GM23248 (cell line): ENCODE results near the gene RYR3. TPM values are rescaled to one million over a fixed set of nuclear protein-coding genes. Genes with fewer than 3 reads are reported as not detected.

Source experiments
- DNase-seq: peaks from one replicate; pipeline ENCODE4 v3.0.0-alpha.2; 2015
- H2AFZ ChIP-seq: fragments of 200-600 bp; sonication (generic); 2 replicates; pipeline ENCODE4 v1.6.1; 2016; ENCODE audit warnings: antibody characterized with exemption
- H3F3A ChIP-seq: fragments of 200-600 bp; sonication (generic); 2 replicates; pipeline ENCODE4 v1.6.1; 2016; ENCODE audit warnings: mild to moderate bottlenecking, antibody characterized with exemption, mixed run types; ENCODE audit not compliant: insufficient read depth
- H3K27ac ChIP-seq: fragments of 200-600 bp; sonication (generic); 2 replicates; pipeline ENCODE4 v1.5.1; 2016; ENCODE audit warnings: mild to moderate bottlenecking
- H3K27me3 ChIP-seq: fragments of 200-600 bp; sonication (generic); replicated peaks from 2 replicates; pipeline ENCODE4 v1.6.1; 2016; ENCODE audit warnings: mild to moderate bottlenecking; ENCODE audit not compliant: insufficient read depth
- H3K36me3 ChIP-seq: fragments of 200-600 bp; sonication (generic); 2 replicates; pipeline ENCODE4 v1.6.1; 2016; ENCODE audit warnings: low read depth, mild to moderate bottlenecking
- H3K4me1 ChIP-seq: fragments of 200-600 bp; sonication (generic); 2 replicates; pipeline ENCODE4 v1.6.1; 2016; ENCODE audit warnings: mild to moderate bottlenecking; ENCODE audit not compliant: insufficient read depth
- H3K4me2 ChIP-seq: fragments of 200-600 bp; sonication (generic); one replicate; pipeline ENCODE4 v1.6.1; 2016; ENCODE audit warnings: mild to moderate bottlenecking; ENCODE audit not compliant: unreplicated experiment
- H3K4me3 ChIP-seq: fragments of 200-600 bp; sonication (generic); 2 replicates; pipeline ENCODE4 v1.5.1; 2016; ENCODE audit warnings: mild to moderate bottlenecking
- H3K79me2 ChIP-seq: fragments of 200-600 bp; sonication (generic); 2 replicates; pipeline ENCODE4 v1.6.1; 2016; ENCODE audit warnings: mild to moderate bottlenecking; ENCODE audit not compliant: insufficient read depth
- H3K9ac ChIP-seq: fragments of 200-600 bp; sonication (generic); 2 replicates; pipeline ENCODE4 v1.6.1; 2016; ENCODE audit warnings: mild to moderate bottlenecking
- H3K9me2 ChIP-seq: fragments of 200-600 bp; sonication (generic); 2 replicates; pipeline ENCODE4 v1.6.1; 2016; ENCODE audit warnings: mixed run types, mild to moderate bottlenecking, moderate library complexity; ENCODE audit not compliant: insufficient read depth
- H3K9me3 ChIP-seq: fragments of 200-600 bp; sonication (generic); one replicate; pipeline ENCODE4 v1.6.1; 2017; ENCODE audit warnings: low read depth
- H4K20me1 ChIP-seq: fragments of 200-600 bp; sonication (generic); 2 replicates; pipeline ENCODE4 v1.6.0; 2016; ENCODE audit not compliant: insufficient read depth
- EZH2 ChIP-seq: fragments of 200-600 bp; sonication (generic); IDR thresholded peaks from 2 replicates; pipeline ENCODE4 v1.6.1; 2018; ENCODE audit warnings: antibody characterized with exemption, mild to moderate bottlenecking; ENCODE audit not compliant: insufficient read depth, poor library complexity, severe bottlenecking
- EZH2phosphoT487 ChIP-seq: fragments of 200-600 bp; sonication (generic); IDR thresholded peaks from 2 replicates; pipeline ENCODE4 v1.6.1; 2018; ENCODE audit warnings: antibody characterized with exemption, moderate library complexity, mild to moderate bottlenecking, low read depth; ENCODE audit not compliant: insufficient read depth
- WGBS, 2 experiments: methylation state at CpG; one replicate each; pipeline ENCODE4 v1.1.6; 2015 to 2017; ENCODE audit warnings: low lambda C conversion rate in 2 of 2, low coverage in 1 of 2; ENCODE audit errors: missing lambda C conversion rate in 2 of 2; 5-methylcytosine and 5-hydroxymethylcytosine counted together
- in situ Hi-C: fragments of 300-500 bp; cut with MboI; formaldehyde crosslinking; loops from 2 replicates; pipeline ENCODE4 v1.15.0; 2020
- polyA plus RNA-seq: library from polyadenylated mRNA; unstranded; fragments of >200 nt; fragmentation: Nextera tagmentation; extraction: Ambion mirVana; gene quantifications from 2 replicates; pipeline ENCODE4 v1.2.1, GENCODE V29; 2016
- total RNA-seq: library from RNA; depleted of rRNA; stranded (reverse); fragments of >200 nt; shearing (Covaris generic); gene quantifications from 2 replicates; pipeline ENCODE4 v1.2.3, GENCODE V29; 2014

Gene RYR3
- total and polyA plus RNA-seq, 2 experiments from 2014 or later: 0.26 TPM; not detected in 1

- no peaks in the 10 kb centered on the region for H3K9me2 ChIP-seq
- in situ Hi-C loops: no loop called here
- H4K20me1 ChIP-seq: no peaks in the 10 kb centered on the region
- H3K27me3 ChIP-seq: no peaks in the 10 kb centered on the region
- no peak for TF ChIP-seq EZH2phosphoT487
- TF ChIP-seq EZH2: no peak
- H3K36me3 ChIP-seq: no peaks in the 10 kb centered on the region
- no peak overlapping the region for H2AFZ ChIP-seq
- no peaks in the 10 kb centered on the region for H3K9me3 ChIP-seq
- DNase-seq: no peak
- no peaks in the 10 kb centered on the region for H3K4me1 ChIP-seq
- H3F3A ChIP-seq: no peaks in the 10 kb centered on the region
- H3K9ac ChIP-seq: no peak overlapping the region
- no peak overlapping the region for H3K4me2 ChIP-seq
- WGBS, 2 experiments: 98 to 100% methylated on average over 2 of the region's 2 CpGs
- H3K79me2 ChIP-seq: no peaks in the 10 kb centered on the region; the same call in 1 of the 2 replicates
- H3K4me3 ChIP-seq: no peak overlapping the region
- H3K27ac ChIP-seq: no peak overlapping the region
Measured at GRCh38 chr15:33871980-33872379, 561.2 kb downstream of the RYR3 start.

GRCh38 chr15:33872416-33873106, 561.8 kb downstream of the RYR3 start:
- Histone ChIP-seq H3K27me3 (no peaks in the 10 kb centered on the region), H3K36me3 (no peaks in the 10 kb centered on the region), H3K4me2 (no peak overlapping the region), H3K4me1 (no peaks in the 10 kb centered on the region), H3K9me3 (no peaks in the 10 kb centered on the region), H3K9ac (no peak overlapping the region), H2AFZ (no peak overlapping the region), H4K20me1 (no peaks in the 10 kb centered on the region), H3K79me2 (no peaks in the 10 kb centered on the region; the same call in 1 of the 2 replicates), H3K4me3 (no peak overlapping the region), H3F3A (no peaks in the 10 kb centered on the region), H3K27ac (no peak overlapping the region), H3K9me2 (no peaks in the 10 kb centered on the region)
- DNase-seq: peak; percentile 66
- TF ChIP-seq EZH2phosphoT487: no peak
- TF ChIP-seq EZH2: no peak
- in situ Hi-C loops: no loop called here
- 69 to 74% methylated on average over 13 of the region's 13 CpGs for WGBS, 2 experiments

GRCh38 chr15:33874156-33874555, 563.4 kb downstream of the RYR3 start:
- TF ChIP-seq EZH2phosphoT487 (no peak), EZH2 (no peak)
- Histone ChIP-seq H3K9ac (no peak overlapping the region), H3K4me1 (no peaks in the 10 kb centered on the region), H3K27ac (no peak overlapping the region), H3K79me2 (no peaks in the 10 kb centered on the region; the same call in 1 of the 2 replicates), H4K20me1 (no peaks in the 10 kb centered on the region), H3K27me3 (no peaks in the 10 kb centered on the region), H3K4me2 (no peak overlapping the region), H3K36me3 (no peaks in the 10 kb centered on the region), H2AFZ (no peak overlapping the region), H3F3A (no peaks in the 10 kb centered on the region), H3K9me3 (no peaks in the 10 kb centered on the region), H3K9me2 (no peaks in the 10 kb centered on the region), H3K4me3 (no peak overlapping the region)
- DNase-seq: no peak
- in situ Hi-C loops: no loop called here
- WGBS, 2 experiments: 75 to 82% methylated on average over 2 of the region's 2 CpGs

GRCh38 chr15:33882921-33883320, 572.2 kb downstream of the RYR3 start:
- no peaks in the 10 kb centered on the region for H4K20me1 ChIP-seq
- H3K27me3 ChIP-seq: no peaks in the 10 kb centered on the region
- no peaks in the 10 kb centered on the region for H3K9me2 ChIP-seq
- in situ Hi-C loops: no loop called here
- no peak overlapping the region for H3K4me3 ChIP-seq
- H3K4me1 ChIP-seq: no peaks in the 10 kb centered on the region
- no peak overlapping the region for H3K27ac ChIP-seq
- no peaks in the 10 kb centered on the region for H3F3A ChIP-seq
- no peak for TF ChIP-seq EZH2phosphoT487
- no peak for TF ChIP-seq EZH2
- no peaks in the 10 kb centered on the region for H3K9me3 ChIP-seq
- no peak overlapping the region for H3K4me2 ChIP-seq
- DNase-seq: no peak
- 0 out of 2 replicates have a peak, but pooled peaks cover 5% of the 10 kb centered on the region for H3K79me2 ChIP-seq
- no peak overlapping the region for H3K9ac ChIP-seq
- no peak overlapping the region for H2AFZ ChIP-seq
- 92 to 98% methylated on average over 2 of the region's 2 CpGs for WGBS, 2 experiments
- no peaks in the 10 kb centered on the region for H3K36me3 ChIP-seq

- 0 out of 2 replicates have a peak, but pooled peaks cover 5% of the 10 kb centered on the region for H3K79me2 ChIP-seq
- H4K20me1 ChIP-seq: no peaks in the 10 kb centered on the region
- H3K4me1 ChIP-seq: no peaks in the 10 kb centered on the region
- H3F3A ChIP-seq: no peaks in the 10 kb centered on the region
- H3K27ac ChIP-seq: no peak overlapping the region
- H3K9me3 ChIP-seq: no peaks in the 10 kb centered on the region
- H3K4me3 ChIP-seq: no peak overlapping the region
- no peak overlapping the region for H3K4me2 ChIP-seq
- in situ Hi-C loops: no loop called here
- no peak overlapping the region for H2AFZ ChIP-seq
- no peaks in the 10 kb centered on the region for H3K27me3 ChIP-seq
- no peak for TF ChIP-seq EZH2
- no peak for TF ChIP-seq EZH2phosphoT487
- H3K9me2 ChIP-seq: no peaks in the 10 kb centered on the region
- H3K9ac ChIP-seq: no peak overlapping the region
- H3K36me3 ChIP-seq: no peaks in the 10 kb centered on the region
- DNase-seq: no peak
- 32 to 52% methylated on average over 2 of the region's 2 CpGs for WGBS, 2 experiments
Measured at GRCh38 chr15:33888176-33888575, 577.4 kb downstream of the RYR3 start.
